ENCODE results near the gene RTN1. TPM values are rescaled to one million over a fixed set of nuclear protein-coding genes. Genes with fewer than 3 reads are reported as not detected.
A peak's percentile ranks its signal among the peaks of the same experiment; 100 is the strongest.

The RTN1 gene
- total RNA-seq, 2 experiments from 2014 or later, result 0.14 TPM; not detected in 1

- no peak overlapping the region for H3K27ac Mint-ChIP-seq
- intact Hi-C loops (cut with DNase I, micrococcal nuclease), result no loop called here
- H3K27me3 Mint-ChIP-seq, result peaks cover 13% of the 10 kb centered on the region
- H3K9me3 ChIP-seq (ENCODE audit: control insufficient read depth in 1 of 2, insufficient read depth in 1 of 2, low read length in 2 of 2), result peaks cover 0 to 5% of the 10 kb centered on the region in 2 experiments
- H3K27me3 ChIP-seq (ENCODE audit: control insufficient read depth in 1 of 2, insufficient read depth in 2 of 2, low read length in 2 of 2), result peaks cover 0 to 4% of the 10 kb centered on the region in 2 experiments
- no peaks in the 10 kb centered on the region for H3K36me3 ChIP-seq (ENCODE audit: insufficient read depth, low read length)
- H3K4me1 Mint-ChIP-seq (ENCODE audit: low read depth), result peaks cover 11% of the 10 kb centered on the region
- POLR2A ChIA-PET, result no interaction called here
- H3K9me3 Mint-ChIP-seq, result no peaks in the 10 kb centered on the region
- DNase-seq (no peak), ATAC-seq (ENCODE audit: poor library complexity) (no peak)
- CTCF ChIA-PET, result no interaction called here
- no peaks in the 10 kb centered on the region for H3K4me1 ChIP-seq (ENCODE audit: insufficient read depth, low read length)
- no peak overlapping the region for H3K27ac ChIP-seq (ENCODE audit: low read depth in 1 of 2, low read length in 2 of 2)
- H3K4me3 Mint-ChIP-seq, result no peak overlapping the region
- no peak for TF ChIP-seq CTCF (IDR thresholded peaks at IDR 0.05)
- H3K36me3 Mint-ChIP-seq (ENCODE audit: low read depth), result no peaks in the 10 kb centered on the region
- no peak overlapping the region for H3K4me3 ChIP-seq (ENCODE audit: low read length)
These were observed 286.8 kb downstream of the RTN1 start for GRCh38 chr14:59583755-59584154.

GRCh38 chr14:59582845-59583509 is 287.6 kb downstream of the RTN1 start:
- Mint-ChIP-seq H3K4me1 (ENCODE audit: low read depth) (peaks cover 11% of the 10 kb centered on the region), H3K27ac (no peak overlapping the region), H3K27me3 (peaks cover 20% of the 10 kb centered on the region), H3K36me3 (ENCODE audit: low read depth) (no peaks in the 10 kb centered on the region), H3K4me3 (no peak overlapping the region), H3K9me3 (no peaks in the 10 kb centered on the region)
- ATAC-seq (ENCODE audit: poor library complexity) (no peak), DNase-seq (peak in 2 of 14 experiments; percentile 16 to 23)
- Histone ChIP-seq H3K27me3 (ENCODE audit: control insufficient read depth in 1 of 2, insufficient read depth in 2 of 2, low read length in 2 of 2) (peaks cover 0 to 4% of the 10 kb centered on the region in 2 experiments), H3K36me3 (ENCODE audit: insufficient read depth, low read length) (no peaks in the 10 kb centered on the region), H3K27ac (ENCODE audit: low read depth in 1 of 2, low read length in 2 of 2) (no peak overlapping the region), H3K4me3 (ENCODE audit: low read length) (no peak overlapping the region), H3K4me1 (ENCODE audit: insufficient read depth, low read length) (no peaks in the 10 kb centered on the region), H3K9me3 (ENCODE audit: control insufficient read depth in 1 of 2, insufficient read depth in 1 of 2, low read length in 2 of 2) (peaks cover 0 to 5% of the 10 kb centered on the region in 2 experiments)
- intact Hi-C loops (cut with DNase I, micrococcal nuclease), result no loop called here
- TF ChIP-seq CTCF (IDR thresholded peaks at IDR 0.05), result no peak
- ChIA-PET CTCF (no interaction called here), POLR2A (no interaction called here)

- no peak for ATAC-seq (ENCODE audit: poor library complexity)
- H3K4me1 Mint-ChIP-seq (ENCODE audit: low read depth), result peaks cover 10% of the 10 kb centered on the region
- CTCF ChIA-PET, result no interaction called here
- no peak for DNase-seq
- intact Hi-C loops (cut with DNase I, micrococcal nuclease), result no loop called here
- no peak overlapping the region for H3K4me3 Mint-ChIP-seq
- Histone ChIP-seq H3K9me3 (ENCODE audit: control insufficient read depth in 1 of 2, insufficient read depth in 1 of 2, low read length in 2 of 2) (peaks cover 0 to 5% of the 10 kb centered on the region in 2 experiments), H3K27ac (ENCODE audit: low read depth in 1 of 2, low read length in 2 of 2) (no peak overlapping the region), H3K4me1 (ENCODE audit: insufficient read depth, low read length) (no peaks in the 10 kb centered on the region), H3K27me3 (ENCODE audit: control insufficient read depth in 1 of 2, insufficient read depth in 2 of 2, low read length in 2 of 2) (peaks cover 0 to 8% of the 10 kb centered on the region in 2 experiments), H3K4me3 (ENCODE audit: low read length) (no peak overlapping the region), H3K36me3 (ENCODE audit: insufficient read depth, low read length) (no peaks in the 10 kb centered on the region)
- H3K9me3 Mint-ChIP-seq, result no peaks in the 10 kb centered on the region
- no peak for TF ChIP-seq CTCF (IDR thresholded peaks at IDR 0.05)
- no peaks in the 10 kb centered on the region for H3K36me3 Mint-ChIP-seq (ENCODE audit: low read depth)
- H3K27ac Mint-ChIP-seq, result no peak overlapping the region
- H3K27me3 Mint-ChIP-seq, result peaks cover 24% of the 10 kb centered on the region
- POLR2A ChIA-PET, result no interaction called here
These were observed 288.4 kb downstream of the RTN1 start for GRCh38 chr14:59582161-59582560.
